ENCODE measurements around the gene ANTXR1. TPM values are rescaled to one million over a fixed set of nuclear protein-coding genes. Genes with fewer than 3 reads are reported as not detected.

ANTXR1 gene
- total and polyA plus RNA-seq, 5 donors from 2014 or later, result not detected

DNA sequence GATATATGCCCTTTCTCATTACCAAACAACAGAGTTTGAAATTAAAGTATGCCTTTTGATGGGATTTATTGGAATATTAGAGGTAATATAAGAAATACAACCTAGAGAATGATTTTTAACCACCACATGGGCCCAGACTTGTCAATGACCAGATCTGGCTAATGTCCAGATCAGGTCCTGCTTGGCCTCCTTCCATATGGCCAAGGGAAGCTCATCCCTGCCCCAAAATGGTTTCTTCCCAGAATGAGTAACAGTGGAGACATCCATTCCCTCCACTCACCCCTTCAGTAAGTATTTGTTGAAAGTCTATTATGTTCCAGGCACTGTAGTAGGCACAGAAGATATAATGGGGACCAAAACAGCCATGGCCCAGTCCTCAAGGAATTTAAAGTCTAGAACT is 54.9 kb downstream of the ANTXR1 start:
- peaks cover 9% of the 10 kb centered on the region for H3K27me3 ChIP-seq (ENCODE audit: control insufficient read depth, insufficient read depth, low read length)
- no peak overlapping the region for H3K4me3 Mint-ChIP-seq
- H3K9me3 ChIP-seq (ENCODE audit: control insufficient read depth in 2 of 2, low read length in 2 of 2), result peaks cover 0 to 3% of the 10 kb centered on the region in 2 experiments
- H3K27ac Mint-ChIP-seq, result no peak overlapping the region
- DNase-seq (no peak), ATAC-seq (ENCODE audit: low read depth in 2 of 2) (no peak)
- H3K9me3 Mint-ChIP-seq, result peaks cover 0 to 11% (median 2%) of the 10 kb centered on the region in 7 donors
- no peaks in the 10 kb centered on the region for H3K36me3 ChIP-seq (ENCODE audit: control insufficient read depth, insufficient read depth, low read length)
- H3K27ac ChIP-seq (ENCODE audit: insufficient read depth, low read length, poor library complexity, severe bottlenecking), result no peak overlapping the region
- no peaks in the 10 kb centered on the region for H3K4me1 Mint-ChIP-seq
- no peaks in the 10 kb centered on the region for H3K4me1 ChIP-seq (ENCODE audit: control insufficient read depth, insufficient read depth, low read length, poor library complexity, severe bottlenecking)
- H3K27me3 Mint-ChIP-seq, result peaks cover 25% of the 10 kb centered on the region
- no peaks in the 10 kb centered on the region for H3K36me3 Mint-ChIP-seq
- H3K4me3 ChIP-seq (ENCODE audit: low read depth, low read length), result no peak overlapping the region

DNA sequence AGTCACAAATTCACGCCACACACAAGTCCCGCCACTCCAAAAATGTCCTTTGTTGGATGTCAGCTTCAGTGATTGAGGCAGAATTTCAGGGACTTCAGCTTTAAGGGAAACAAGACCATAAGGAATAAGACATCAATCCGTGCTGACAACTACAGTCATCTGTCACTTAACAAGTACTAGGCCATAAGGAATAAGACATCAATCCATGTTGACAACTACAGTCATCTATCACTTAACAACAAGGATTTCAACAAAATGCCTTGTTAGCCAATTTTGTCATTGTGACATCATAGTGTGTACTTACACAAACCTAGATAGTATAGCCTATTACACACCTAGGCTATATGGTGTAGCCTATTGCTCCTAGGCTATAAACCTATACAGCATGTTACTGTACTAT is 58.0 kb downstream of the ANTXR1 start:
- no peaks in the 10 kb centered on the region for H3K36me3 Mint-ChIP-seq
- H3K27me3 ChIP-seq (ENCODE audit: control insufficient read depth, insufficient read depth, low read length), result peaks cover 9% of the 10 kb centered on the region
- DNase-seq, result no peak
- H3K4me1 Mint-ChIP-seq, result no peaks in the 10 kb centered on the region
- H3K4me1 ChIP-seq (ENCODE audit: control insufficient read depth, insufficient read depth, low read length, poor library complexity, severe bottlenecking), result no peaks in the 10 kb centered on the region
- H3K9me3 ChIP-seq (ENCODE audit: control insufficient read depth in 2 of 2, low read length in 2 of 2), result no peaks in the 10 kb centered on the region
- ATAC-seq (ENCODE audit: low read depth in 2 of 2), result no peak
- peaks cover 20% of the 10 kb centered on the region for H3K27me3 Mint-ChIP-seq
- no peak overlapping the region for H3K27ac ChIP-seq (ENCODE audit: insufficient read depth, low read length, poor library complexity, severe bottlenecking)
- H3K9me3 Mint-ChIP-seq, result peaks cover 0 to 2% (median 0%) of the 10 kb centered on the region in 7 donors
- no peak overlapping the region for H3K4me3 Mint-ChIP-seq
- H3K27ac Mint-ChIP-seq, result no peak overlapping the region
- H3K36me3 ChIP-seq (ENCODE audit: control insufficient read depth, insufficient read depth, low read length), result no peaks in the 10 kb centered on the region
- H3K4me3 ChIP-seq (ENCODE audit: low read depth, low read length), result no peak overlapping the region

DNA sequence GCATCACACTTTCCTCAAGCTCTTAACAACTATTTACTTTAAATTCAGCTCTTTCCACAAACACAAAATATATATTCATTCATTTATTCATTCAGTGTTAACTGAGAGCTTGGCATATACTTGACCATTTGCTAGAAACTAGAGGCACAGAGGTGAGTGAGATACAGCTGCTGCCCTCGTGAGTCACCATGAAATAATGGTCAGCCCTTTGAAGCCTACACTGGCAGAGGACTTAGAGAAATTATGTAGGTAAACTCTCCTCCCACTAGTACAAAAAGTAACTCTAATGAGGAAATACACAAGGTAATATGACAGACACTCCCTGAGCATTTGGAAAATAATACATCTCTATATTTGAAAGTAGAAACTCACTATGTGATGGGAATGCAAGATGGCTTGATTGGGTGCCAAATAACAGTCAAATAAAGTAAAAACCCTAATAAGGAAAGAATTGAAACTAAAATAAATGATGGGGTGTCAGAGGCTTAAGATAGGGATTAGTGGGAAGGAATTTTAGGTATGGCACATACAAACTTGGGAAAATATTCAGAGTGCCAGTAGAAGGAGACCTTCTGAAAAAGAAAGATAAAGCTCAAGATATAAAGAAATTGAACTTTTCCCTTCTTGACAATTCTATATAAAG is 61.1 kb downstream of the ANTXR1 start:
- Mint-ChIP-seq H3K27me3 (peaks cover 23% of the 10 kb centered on the region), H3K4me3 (no peak overlapping the region), H3K9me3 (no peaks in the 10 kb centered on the region), H3K4me1 (no peaks in the 10 kb centered on the region), H3K27ac (no peak overlapping the region), H3K36me3 (no peaks in the 10 kb centered on the region)
- no peaks in the 10 kb centered on the region for H3K9me3 ChIP-seq (ENCODE audit: control insufficient read depth in 2 of 2, low read length in 2 of 2)
- no peak for ATAC-seq (ENCODE audit: low read depth in 2 of 2)
- H3K27me3 ChIP-seq (ENCODE audit: control insufficient read depth, insufficient read depth, low read length), result peaks cover 10% of the 10 kb centered on the region
- H3K4me1 ChIP-seq (ENCODE audit: control insufficient read depth, insufficient read depth, low read length, poor library complexity, severe bottlenecking), result no peaks in the 10 kb centered on the region
- H3K27ac ChIP-seq (ENCODE audit: insufficient read depth, low read length, poor library complexity, severe bottlenecking), result no peak overlapping the region
- no peak for DNase-seq
- no peak overlapping the region for H3K4me3 ChIP-seq (ENCODE audit: low read depth, low read length)
- H3K36me3 ChIP-seq (ENCODE audit: control insufficient read depth, insufficient read depth, low read length), result no peaks in the 10 kb centered on the region

DNA sequence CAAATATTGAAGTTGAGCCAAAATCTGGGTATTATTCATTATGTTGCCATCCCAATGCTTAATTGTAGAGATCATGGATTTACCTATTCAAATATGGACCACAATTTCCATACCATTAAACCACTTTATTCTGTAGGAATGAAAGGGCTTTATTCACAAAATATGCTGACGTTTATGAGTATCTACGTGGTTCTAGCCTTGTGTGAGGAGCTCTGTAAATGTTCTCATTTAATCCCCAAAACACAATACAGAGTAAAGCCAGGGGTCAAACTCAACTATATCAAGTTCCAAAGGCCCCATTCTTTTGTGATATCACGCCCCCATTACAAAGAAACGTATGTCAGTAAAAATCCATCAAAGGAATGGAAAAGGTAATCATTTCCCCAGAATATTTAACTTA is 61.9 kb downstream of the ANTXR1 start:
- no peak overlapping the region for H3K4me3 Mint-ChIP-seq
- Histone ChIP-seq H3K27me3 (ENCODE audit: control insufficient read depth, insufficient read depth, low read length) (peaks cover 10% of the 10 kb centered on the region), H3K27ac (ENCODE audit: insufficient read depth, low read length, poor library complexity, severe bottlenecking) (no peak overlapping the region), H3K36me3 (ENCODE audit: control insufficient read depth, insufficient read depth, low read length) (no peaks in the 10 kb centered on the region), H3K4me3 (ENCODE audit: low read depth, low read length) (no peak overlapping the region), H3K9me3 (ENCODE audit: control insufficient read depth in 2 of 2, low read length in 2 of 2) (no peaks in the 10 kb centered on the region), H3K4me1 (ENCODE audit: control insufficient read depth, insufficient read depth, low read length, poor library complexity, severe bottlenecking) (no peaks in the 10 kb centered on the region)
- no peak overlapping the region for H3K27ac Mint-ChIP-seq
- no peaks in the 10 kb centered on the region for H3K36me3 Mint-ChIP-seq
- peaks cover 22% of the 10 kb centered on the region for H3K27me3 Mint-ChIP-seq
- DNase-seq (no peak), ATAC-seq (ENCODE audit: low read depth in 2 of 2) (no peak)
- no peaks in the 10 kb centered on the region for H3K9me3 Mint-ChIP-seq
- H3K4me1 Mint-ChIP-seq, result no peaks in the 10 kb centered on the region

DNA sequence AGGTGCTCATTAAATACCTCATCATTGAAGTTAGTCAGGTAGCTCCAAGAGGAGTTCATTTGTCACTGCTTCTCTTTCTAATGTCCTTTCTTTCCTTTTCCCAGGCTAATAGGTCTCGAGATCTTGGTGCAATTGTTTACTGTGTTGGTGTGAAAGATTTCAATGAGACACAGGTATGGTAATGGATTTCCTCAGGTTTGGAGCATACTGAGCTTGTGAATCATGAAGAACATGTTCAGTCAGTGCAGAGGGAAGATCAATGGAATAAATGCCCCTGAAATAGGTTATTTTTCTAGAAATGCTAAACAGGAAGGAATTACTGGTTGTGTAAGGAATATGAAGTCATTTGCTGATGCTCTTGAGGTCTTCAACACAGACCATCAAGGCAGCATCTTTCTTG is 62.5 kb downstream of the ANTXR1 start:
- Histone ChIP-seq H3K4me3 (ENCODE audit: low read depth, low read length) (no peak overlapping the region), H3K9me3 (ENCODE audit: control insufficient read depth in 2 of 2, low read length in 2 of 2) (no peaks in the 10 kb centered on the region), H3K36me3 (ENCODE audit: control insufficient read depth, insufficient read depth, low read length) (no peaks in the 10 kb centered on the region), H3K27ac (ENCODE audit: insufficient read depth, low read length, poor library complexity, severe bottlenecking) (no peak overlapping the region), H3K4me1 (ENCODE audit: control insufficient read depth, insufficient read depth, low read length, poor library complexity, severe bottlenecking) (no peaks in the 10 kb centered on the region), H3K27me3 (ENCODE audit: control insufficient read depth, insufficient read depth, low read length) (peaks cover 10% of the 10 kb centered on the region)
- Mint-ChIP-seq H3K27me3 (peaks cover 18% of the 10 kb centered on the region), H3K4me1 (no peaks in the 10 kb centered on the region), H3K27ac (no peak overlapping the region), H3K9me3 (no peaks in the 10 kb centered on the region), H3K4me3 (no peak overlapping the region), H3K36me3 (no peaks in the 10 kb centered on the region)
- DNase-seq, result no peak
- no peak for ATAC-seq (ENCODE audit: low read depth in 2 of 2)

DNA sequence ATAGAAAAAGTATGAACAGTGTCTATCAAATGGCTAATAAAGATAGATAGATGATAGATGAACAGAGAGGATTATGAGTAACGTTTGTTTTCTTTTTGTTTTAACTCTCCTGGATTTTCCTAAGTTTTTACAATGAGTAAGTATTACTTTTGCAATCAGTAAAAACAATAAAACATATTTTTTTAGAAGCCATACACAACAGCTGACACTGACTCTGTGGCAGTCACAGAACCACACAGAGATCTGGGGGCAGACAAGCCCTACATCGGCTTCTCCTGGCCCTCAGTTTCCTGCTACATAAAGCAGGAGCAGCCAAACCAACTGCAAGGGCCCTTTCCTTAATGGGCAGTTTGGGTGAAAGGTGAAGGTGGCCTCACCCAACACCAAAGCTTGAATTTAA is 63.6 kb downstream of the ANTXR1 start:
- Histone ChIP-seq H3K4me1 (ENCODE audit: control insufficient read depth, insufficient read depth, low read length, poor library complexity, severe bottlenecking) (no peaks in the 10 kb centered on the region), H3K27ac (ENCODE audit: insufficient read depth, low read length, poor library complexity, severe bottlenecking) (no peak overlapping the region), H3K27me3 (ENCODE audit: control insufficient read depth, insufficient read depth, low read length) (peaks cover 10% of the 10 kb centered on the region), H3K9me3 (ENCODE audit: control insufficient read depth in 2 of 2, low read length in 2 of 2) (no peaks in the 10 kb centered on the region), H3K4me3 (ENCODE audit: low read depth, low read length) (no peak overlapping the region), H3K36me3 (ENCODE audit: control insufficient read depth, insufficient read depth, low read length) (no peaks in the 10 kb centered on the region)
- Mint-ChIP-seq H3K27ac (no peak overlapping the region), H3K4me3 (no peak overlapping the region), H3K9me3 (no peaks in the 10 kb centered on the region), H3K36me3 (no peaks in the 10 kb centered on the region), H3K4me1 (no peaks in the 10 kb centered on the region), H3K27me3 (peaks cover 18% of the 10 kb centered on the region)
- ATAC-seq (ENCODE audit: low read depth in 2 of 2) (no peak), DNase-seq (no peak)

DNA sequence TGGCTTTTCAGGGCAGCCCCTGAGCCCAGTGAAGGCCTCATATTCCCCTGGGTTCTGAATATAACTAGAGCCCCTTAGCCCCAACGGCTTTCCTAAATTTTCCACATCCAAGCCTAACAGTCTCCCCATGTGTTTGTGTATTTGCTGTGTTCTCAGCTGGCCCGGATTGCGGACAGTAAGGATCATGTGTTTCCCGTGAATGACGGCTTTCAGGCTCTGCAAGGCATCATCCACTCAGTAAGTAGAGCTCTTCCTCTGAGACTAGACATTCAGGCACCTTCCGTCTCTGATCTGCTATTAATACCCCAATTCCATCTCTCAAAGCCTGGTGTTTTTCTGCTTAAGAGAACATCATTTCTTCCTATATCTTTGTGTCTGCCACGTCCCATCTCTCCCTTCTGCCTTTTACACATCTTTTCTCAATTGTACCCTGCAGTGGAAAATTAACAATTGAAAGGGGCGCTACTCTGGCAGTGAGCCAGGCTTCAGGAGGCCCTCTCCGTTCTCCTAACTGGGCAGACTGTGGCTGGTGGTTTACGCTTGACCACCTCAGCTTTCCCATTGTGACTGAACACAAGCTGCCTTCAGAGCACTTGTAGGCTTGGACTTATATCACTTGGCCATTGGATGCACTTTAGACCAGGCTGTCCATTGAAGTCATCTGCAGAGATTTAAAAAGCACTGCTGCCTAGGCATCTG is 64.4 kb downstream of the ANTXR1 start:
- no peaks in the 10 kb centered on the region for H3K4me1 Mint-ChIP-seq
- no peak for ATAC-seq (ENCODE audit: low read depth in 2 of 2)
- no peaks in the 10 kb centered on the region for H3K36me3 Mint-ChIP-seq
- no peak overlapping the region for H3K27ac Mint-ChIP-seq
- H3K9me3 Mint-ChIP-seq, result no peaks in the 10 kb centered on the region
- Histone ChIP-seq H3K4me1 (ENCODE audit: control insufficient read depth, insufficient read depth, low read length, poor library complexity, severe bottlenecking) (no peaks in the 10 kb centered on the region), H3K9me3 (ENCODE audit: control insufficient read depth in 2 of 2, low read length in 2 of 2) (no peaks in the 10 kb centered on the region), H3K27me3 (ENCODE audit: control insufficient read depth, insufficient read depth, low read length) (peaks cover 13% of the 10 kb centered on the region), H3K36me3 (ENCODE audit: control insufficient read depth, insufficient read depth, low read length) (no peaks in the 10 kb centered on the region), H3K4me3 (ENCODE audit: low read depth, low read length) (no peak overlapping the region), H3K27ac (ENCODE audit: insufficient read depth, low read length, poor library complexity, severe bottlenecking) (no peak overlapping the region)
- no peak overlapping the region for H3K4me3 Mint-ChIP-seq
- peaks cover 18% of the 10 kb centered on the region for H3K27me3 Mint-ChIP-seq
- no peak for DNase-seq

DNA sequence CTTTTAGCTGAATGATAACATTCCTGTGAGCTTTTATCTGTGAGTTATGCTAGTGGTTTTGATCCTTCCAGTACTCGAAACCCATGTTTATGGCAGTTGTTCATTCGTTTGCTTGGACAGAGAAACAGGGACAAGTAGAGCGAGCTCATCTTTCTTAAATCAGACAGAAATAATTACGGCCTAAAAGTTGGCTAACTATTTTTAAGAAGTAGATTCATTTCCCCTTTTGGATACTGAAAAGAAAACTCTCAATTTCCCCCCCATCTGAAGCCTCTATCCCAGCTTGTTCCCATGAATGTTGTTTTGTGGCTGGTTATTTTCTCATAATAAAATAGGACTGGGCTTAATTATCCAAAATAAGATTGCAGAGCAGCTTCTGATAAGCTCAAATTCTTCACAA is 67.1 kb downstream of the ANTXR1 start:
- no peaks in the 10 kb centered on the region for H3K4me1 ChIP-seq (ENCODE audit: control insufficient read depth, insufficient read depth, low read length, poor library complexity, severe bottlenecking)

More for the DNA sequence above, 67.1 kb downstream of the ANTXR1 start:
- H3K27me3 Mint-ChIP-seq, result peaks cover 21% of the 10 kb centered on the region
- H3K27ac ChIP-seq (ENCODE audit: insufficient read depth, low read length, poor library complexity, severe bottlenecking), result no peak overlapping the region
- no peaks in the 10 kb centered on the region for H3K36me3 ChIP-seq (ENCODE audit: control insufficient read depth, insufficient read depth, low read length)
- H3K4me1 Mint-ChIP-seq, result no peaks in the 10 kb centered on the region
- DNase-seq, result no peak
- H3K4me3 Mint-ChIP-seq, result no peak overlapping the region
- H3K4me3 ChIP-seq (ENCODE audit: low read depth, low read length), result no peak overlapping the region
- no peaks in the 10 kb centered on the region for H3K9me3 Mint-ChIP-seq
- H3K36me3 Mint-ChIP-seq, result no peaks in the 10 kb centered on the region
- peaks cover 13% of the 10 kb centered on the region for H3K27me3 ChIP-seq (ENCODE audit: control insufficient read depth, insufficient read depth, low read length)
- H3K9me3 ChIP-seq (ENCODE audit: control insufficient read depth in 2 of 2, low read length in 2 of 2), result no peaks in the 10 kb centered on the region
- no peak overlapping the region for H3K27ac Mint-ChIP-seq
- ATAC-seq (ENCODE audit: low read depth in 2 of 2), result no peak

Measured in CD4-positive, CD25-positive, alpha-beta regulatory T cell (primary cell).